HG03196 (cell line): ENCODE measurements around the gene AIFM2.
"Not testable (repeated sequence)": the region's sequence is repeated elsewhere in the genome, so short reads cannot be mapped to it uniquely, and the experiment has no call there.

ENCODE experiments used
- ATAC-seq: cut with Tn5 transposase; IDR thresholded peaks from one replicate; pipeline ENCODE4 v1.9.1; 2021; ENCODE audit not compliant: unreplicated experiment

Gene AIFM2

GRCh38 chr10:70123817-70124216, 8.8 kb downstream of the AIFM2 start:
- no peak for ATAC-seq

GRCh38 chr10:70123166-70123565, 9.5 kb downstream of the AIFM2 start:
- ATAC-seq = not testable (repeated sequence)

DNA sequence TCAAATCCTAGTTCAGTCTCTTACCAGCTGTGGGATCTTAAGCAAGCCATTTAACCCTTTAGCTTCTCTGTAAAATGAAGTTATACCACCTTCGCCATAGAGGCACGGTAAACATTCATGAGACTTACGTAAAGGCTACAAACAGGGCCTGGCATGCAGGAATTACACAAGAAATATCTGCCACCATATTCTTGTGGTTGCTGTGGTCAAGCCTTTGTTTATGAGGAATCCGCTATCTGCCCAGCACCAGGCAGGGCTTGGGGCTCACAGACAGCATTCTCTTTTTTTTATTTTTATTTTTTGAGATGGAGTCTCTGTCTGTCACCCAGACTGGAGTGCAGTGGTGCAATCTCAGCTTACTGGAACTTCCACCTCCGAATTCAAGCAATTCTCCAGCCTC, 9.9 kb downstream of the AIFM2 start:
- ATAC-seq = no peak

- no peak for ATAC-seq
Measured at GRCh38 chr10:70121281-70121949, 11.2 kb downstream of the AIFM2 start.

DNA sequence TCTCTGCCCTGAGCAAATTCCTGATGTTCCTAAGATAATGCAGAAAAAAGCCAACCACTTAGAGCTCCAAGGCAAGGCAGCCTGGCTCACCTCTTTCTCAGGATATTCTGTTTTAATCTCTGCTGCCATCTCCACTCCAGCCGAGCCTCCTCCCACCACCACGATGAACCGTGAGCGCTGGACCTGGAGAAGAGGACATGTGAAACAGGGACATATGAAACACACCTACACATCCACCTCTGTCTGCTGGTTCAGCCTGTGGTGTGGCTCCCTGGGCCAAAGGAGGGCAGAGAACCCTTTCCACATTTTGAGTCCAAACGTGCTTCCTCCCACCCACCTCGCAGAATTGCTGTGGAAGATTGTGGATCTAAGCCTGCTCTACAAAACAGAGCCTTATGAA, 12.2 kb downstream of the AIFM2 start:
- ATAC-seq = no peak

- no peak for ATAC-seq
Measured at GRCh38 chr10:70119623-70120022, 13.0 kb downstream of the AIFM2 start.

DNA sequence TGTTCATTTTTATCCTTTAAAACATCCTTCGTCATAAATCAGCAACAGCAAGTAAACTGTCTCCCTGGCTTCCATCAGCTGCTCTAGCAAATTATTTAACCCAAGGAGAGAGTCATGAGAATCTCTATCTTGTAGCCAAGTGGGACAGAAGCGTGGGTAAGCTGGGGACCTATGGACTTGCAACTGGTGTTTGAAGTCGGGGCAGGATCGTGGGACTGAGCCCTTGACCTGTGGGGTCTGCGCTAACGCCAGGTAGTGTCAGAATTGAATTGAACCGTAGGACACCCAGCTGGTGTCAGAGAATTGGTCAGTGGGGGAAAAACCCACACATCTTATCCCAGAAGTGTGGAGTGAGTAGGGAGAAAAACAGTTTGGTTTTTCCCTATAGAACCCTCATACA, 13.4 kb downstream of the AIFM2 start:
- no peak for ATAC-seq

- no peak for ATAC-seq
Measured at GRCh38 chr10:70118196-70118595, 14.4 kb downstream of the AIFM2 start.

- ATAC-seq = no peak
Measured at GRCh38 chr10:70117646-70118045, 15.0 kb downstream of the AIFM2 start.

GRCh38 chr10:70115948-70116682, 16.5 kb downstream of the AIFM2 start:
- no peak for ATAC-seq

DNA sequence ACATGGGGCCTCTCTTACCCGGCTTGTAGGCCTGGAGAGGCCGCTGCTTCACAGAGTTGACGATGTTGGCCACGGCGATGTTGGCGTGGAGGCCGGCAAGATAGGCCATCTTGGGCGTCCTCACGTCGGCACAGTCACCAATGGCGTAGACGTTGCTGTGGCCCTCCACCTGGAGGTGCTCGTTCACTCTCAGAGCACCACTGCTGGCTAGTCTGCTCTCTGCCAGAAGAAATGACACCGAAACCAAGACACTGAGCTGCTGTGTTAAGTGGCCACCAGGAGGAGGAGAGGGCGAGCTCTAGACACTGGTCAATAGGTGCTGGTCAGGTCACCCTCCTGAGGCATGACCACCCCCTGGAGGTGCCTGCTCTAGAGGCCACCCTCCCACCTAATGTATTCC, 17.7 kb downstream of the AIFM2 start:
- no peak for ATAC-seq

DNA sequence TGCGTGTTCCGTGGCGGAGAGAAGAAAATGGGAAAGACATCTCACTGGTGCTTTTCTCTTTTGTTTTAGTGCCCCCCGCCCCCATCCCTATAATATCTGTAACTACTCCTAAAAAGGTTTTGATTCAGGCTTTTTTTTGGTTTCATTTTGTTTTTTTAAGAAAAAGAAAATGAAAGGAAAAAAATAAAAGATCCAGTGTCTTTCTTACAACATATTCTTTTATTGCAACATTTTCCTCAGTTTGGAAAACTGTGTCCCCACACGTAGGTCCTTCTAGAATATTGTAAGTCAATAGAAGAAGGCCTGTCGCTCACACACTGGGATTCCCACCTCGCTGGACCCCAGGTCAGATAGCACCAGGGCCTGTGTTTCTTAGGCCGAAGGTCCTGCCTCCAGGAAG, 20.6 kb downstream of the AIFM2 start:
- ATAC-seq = no peak

GRCh38 chr10:70111496-70111895, 21.1 kb downstream of the AIFM2 start:
- ATAC-seq = no peak

- ATAC-seq = no peak
Measured at GRCh38 chr10:70109064-70109729, 23.4 kb downstream of the AIFM2 start.

DNA sequence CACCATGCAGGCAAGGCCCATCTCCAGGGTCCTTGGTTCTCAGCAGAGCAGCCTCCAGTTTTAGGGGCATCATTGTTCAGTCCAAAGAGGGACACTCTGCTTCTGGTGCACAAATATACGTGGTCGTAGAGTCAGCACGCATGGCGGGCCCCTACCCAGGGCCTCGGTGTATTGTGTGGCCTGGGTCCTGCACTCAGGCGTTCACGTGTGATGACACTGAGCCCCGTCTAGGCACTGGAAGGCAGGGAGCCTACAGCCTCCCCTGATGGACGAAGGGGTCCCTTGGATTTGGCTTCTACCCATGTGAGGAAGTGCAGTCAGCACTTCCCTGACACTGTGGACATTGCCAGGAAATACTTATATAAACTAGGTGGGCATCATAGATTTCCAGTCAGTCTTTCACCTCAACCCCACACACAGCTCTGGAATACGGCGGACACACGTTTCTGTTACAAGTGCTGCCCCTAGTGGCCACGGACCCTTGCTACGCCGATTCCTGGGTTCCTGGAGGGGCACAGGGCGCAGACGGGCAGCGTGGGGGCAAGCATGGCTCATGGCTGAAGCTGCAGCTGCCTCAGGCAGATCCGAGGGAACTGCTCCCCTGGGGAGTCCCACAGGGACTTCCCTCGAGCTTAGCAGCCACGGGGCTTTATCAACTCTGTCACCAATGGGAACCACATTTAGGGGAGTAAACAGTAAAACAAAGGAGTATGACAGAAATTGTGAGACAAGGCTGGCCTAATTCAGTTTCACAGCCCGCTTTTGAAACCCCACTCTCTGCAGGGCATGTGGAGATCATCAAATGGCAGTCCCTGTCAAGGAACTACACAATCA, 25.4 kb downstream of the AIFM2 start:
- no peak for ATAC-seq

DNA sequence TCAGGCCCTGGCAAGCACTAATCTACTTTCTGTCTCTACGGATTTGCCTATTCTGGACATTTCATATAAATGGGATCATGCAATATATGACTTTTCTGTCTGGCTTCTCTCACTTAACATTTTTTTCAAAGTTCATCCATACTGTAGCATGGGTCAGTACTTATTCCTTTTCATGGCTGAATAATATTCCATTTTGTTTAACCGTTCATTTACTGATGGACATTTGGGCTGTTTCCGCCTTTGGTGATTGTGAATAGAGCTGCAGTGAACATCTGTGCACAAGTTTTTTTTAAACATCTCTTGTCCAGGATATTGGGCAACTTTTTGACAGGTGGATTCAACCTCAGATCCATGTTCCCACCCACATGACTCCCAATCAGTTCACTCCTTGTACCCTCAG, 31.0 kb downstream of the AIFM2 start:
- ATAC-seq = no peak

- not testable (repeated sequence) for ATAC-seq
Measured at GRCh38 chr10:70101068-70101562, 31.5 kb downstream of the AIFM2 start.

DNA sequence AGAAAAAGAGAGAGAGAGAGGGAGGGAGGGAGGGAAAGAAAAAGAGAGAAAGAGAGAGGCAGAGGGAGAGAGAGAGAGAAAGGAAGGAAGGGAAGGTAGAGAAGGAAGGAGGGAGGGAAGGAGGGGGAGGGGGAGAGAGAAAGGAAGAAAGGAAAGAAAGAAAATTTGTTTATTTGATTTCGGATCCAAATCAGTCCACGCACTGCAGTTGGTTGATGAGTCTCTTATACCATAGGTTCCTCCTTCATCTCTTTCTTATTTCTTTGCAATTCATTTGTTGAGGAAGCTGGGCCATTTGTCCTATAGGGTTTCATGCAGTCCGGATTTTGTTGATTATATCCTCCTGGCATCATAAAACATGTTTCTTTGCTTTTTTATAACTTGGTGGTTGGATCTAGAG, 34.4 kb downstream of the AIFM2 start:
- ATAC-seq = no peak

GRCh38 chr10:70097459-70097858, 35.2 kb downstream of the AIFM2 start:
- ATAC-seq = no peak

DNA sequence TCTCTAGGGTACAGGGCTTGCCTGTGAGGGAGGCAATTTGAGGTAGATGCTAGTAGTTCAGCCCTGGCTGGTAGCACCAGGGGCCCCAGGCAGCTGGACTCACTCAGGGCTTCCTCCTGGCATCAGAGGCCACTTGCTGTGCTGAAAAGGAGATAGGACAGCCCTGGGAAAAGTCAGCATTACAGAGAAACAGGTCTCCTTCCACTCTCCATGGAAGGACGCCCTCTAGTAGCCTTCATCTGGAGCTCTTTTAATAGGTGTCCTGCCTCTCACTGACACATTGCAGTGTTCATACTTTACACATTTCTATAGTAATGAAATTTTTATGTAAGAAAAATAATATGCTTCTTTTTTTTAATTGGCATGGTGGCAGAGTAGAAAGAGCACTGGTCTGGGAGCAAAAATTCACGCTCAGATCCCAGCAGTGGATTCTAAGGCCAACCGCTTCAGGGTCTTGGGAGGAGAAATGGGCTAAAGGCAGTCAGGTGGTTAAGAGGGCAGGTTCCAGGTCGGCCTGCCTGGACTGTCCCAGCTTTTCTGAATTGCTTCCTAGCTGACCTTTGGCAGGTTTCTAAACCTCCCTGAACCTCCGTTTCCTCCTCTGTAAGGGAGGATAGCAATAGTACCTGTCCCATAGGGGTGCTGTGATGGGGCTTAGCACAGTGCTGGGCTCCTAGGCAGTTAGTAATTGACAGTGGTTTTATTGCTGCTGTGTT, 35.8 kb downstream of the AIFM2 start:
- no peak for ATAC-seq
